ENCODE data around the gene USH2A. TPM values are rescaled to one million over a fixed set of nuclear protein-coding genes. Genes with fewer than 3 reads are reported as not detected.

Gene USH2A
- total RNA-seq, 2 donors from 2014 or later, result 0.62 to 3.1 TPM

- no peak overlapping the region for H3K27ac ChIP-seq (ENCODE audit: low read depth, low read length)
- Mint-ChIP-seq H3K36me3 (ENCODE audit: low read depth) (no peaks in the 10 kb centered on the region), H3K27me3 (ENCODE audit: insufficient read depth) (no peaks in the 10 kb centered on the region), H3K4me1 (peaks cover 11% of the 10 kb centered on the region), H3K27ac (no peak overlapping the region), H3K9me3 (no peaks in the 10 kb centered on the region), H3K4me3 (no peak overlapping the region)
- no peaks in the 10 kb centered on the region for H3K36me3 ChIP-seq (ENCODE audit: control insufficient read depth, insufficient read depth, low read length)
- no peaks in the 10 kb centered on the region for H3K27me3 ChIP-seq (ENCODE audit: control insufficient read depth, insufficient read depth, low read length, poor library complexity, severe bottlenecking)
- TF ChIP-seq CTCF (conservative IDR thresholded peaks at IDR 0.05), result no peak
- WGBS, 2 experiments (ENCODE audit: insufficient coverage in 1 of 2, insufficient read length in 1 of 2), result 67 to 88% methylated on average over 1 of the region's 1 CpG
- no peaks in the 10 kb centered on the region for H3K4me1 ChIP-seq (ENCODE audit: control insufficient read depth, insufficient read depth, low read length)
- H3K9me3 ChIP-seq (ENCODE audit: control insufficient read depth, low read length), result no peaks in the 10 kb centered on the region
- H3K4me3 ChIP-seq (ENCODE audit: low read length), result no peak overlapping the region
- DNase-seq, result no peak
- no peak overlapping the region for H3K9ac ChIP-seq (ENCODE audit: extremely low read depth, low read length, poor library complexity, severe bottlenecking)
These were observed 2.5 kb downstream of the USH2A start for GRCh38 chr1:216420746-216421145.

- H3K4me1 ChIP-seq (ENCODE audit: control insufficient read depth, insufficient read depth, low read length), result no peaks in the 10 kb centered on the region
- no peak overlapping the region for H3K4me3 ChIP-seq (ENCODE audit: low read length)
- Mint-ChIP-seq H3K36me3 (ENCODE audit: low read depth) (no peaks in the 10 kb centered on the region), H3K4me1 (peaks cover 11% of the 10 kb centered on the region), H3K9me3 (no peaks in the 10 kb centered on the region), H3K4me3 (no peak overlapping the region), H3K27ac (no peak overlapping the region), H3K27me3 (ENCODE audit: insufficient read depth) (no peaks in the 10 kb centered on the region)
- no peak overlapping the region for H3K9ac ChIP-seq (ENCODE audit: extremely low read depth, low read length, poor library complexity, severe bottlenecking)
- DNase-seq, result no peak
- no peak for TF ChIP-seq CTCF (conservative IDR thresholded peaks at IDR 0.05)
- no peaks in the 10 kb centered on the region for H3K36me3 ChIP-seq (ENCODE audit: control insufficient read depth, insufficient read depth, low read length)
- H3K27ac ChIP-seq (ENCODE audit: low read depth, low read length), result no peak overlapping the region
- no peaks in the 10 kb centered on the region for H3K27me3 ChIP-seq (ENCODE audit: control insufficient read depth, insufficient read depth, low read length, poor library complexity, severe bottlenecking)
- H3K9me3 ChIP-seq (ENCODE audit: control insufficient read depth, low read length), result no peaks in the 10 kb centered on the region
- WGBS, 2 experiments (ENCODE audit: insufficient coverage in 1 of 2, insufficient read length in 1 of 2), result 69% methylated on average over 2 of the region's 2 CpGs; no CpG with 5 or more reads in 1 of the 2 experiments
These were observed 3.0 kb downstream of the USH2A start for GRCh38 chr1:216420263-216420662.

- Mint-ChIP-seq H3K4me1 (peaks cover 13% of the 10 kb centered on the region), H3K36me3 (ENCODE audit: low read depth) (no peaks in the 10 kb centered on the region), H3K27me3 (ENCODE audit: insufficient read depth) (no peaks in the 10 kb centered on the region), H3K27ac (no peak overlapping the region), H3K4me3 (no peak overlapping the region), H3K9me3 (no peaks in the 10 kb centered on the region)
- H3K4me3 ChIP-seq (ENCODE audit: low read length), result no peak overlapping the region
- H3K9ac ChIP-seq (ENCODE audit: extremely low read depth, low read length, poor library complexity, severe bottlenecking), result no peak overlapping the region
- no peak for TF ChIP-seq CTCF (conservative IDR thresholded peaks at IDR 0.05)
- no peaks in the 10 kb centered on the region for H3K27me3 ChIP-seq (ENCODE audit: control insufficient read depth, insufficient read depth, low read length, poor library complexity, severe bottlenecking)
- H3K4me1 ChIP-seq (ENCODE audit: control insufficient read depth, insufficient read depth, low read length), result no peaks in the 10 kb centered on the region
- H3K36me3 ChIP-seq (ENCODE audit: control insufficient read depth, insufficient read depth, low read length), result no peaks in the 10 kb centered on the region
- WGBS, 2 experiments (ENCODE audit: insufficient coverage in 1 of 2, insufficient read length in 1 of 2), result 93% methylated on average over 1 of the region's 1 CpG; no CpG with 5 or more reads in 1 of the 2 experiments
- DNase-seq, result no peak
- no peaks in the 10 kb centered on the region for H3K9me3 ChIP-seq (ENCODE audit: control insufficient read depth, low read length)
- no peak overlapping the region for H3K27ac ChIP-seq (ENCODE audit: low read depth, low read length)
These were observed 6.8 kb downstream of the USH2A start for GRCh38 chr1:216416488-216416887.

Data from endodermal cell (in vitro differentiated cells).